Heart right ventricle (tissue), 16 donors: ENCODE measurements around the gene RBP3. TPM values are rescaled to one million over a fixed set of nuclear protein-coding genes. Genes with fewer than 3 reads are reported as not detected.

Experiments
- ATAC-seq, 8 donors: fragments of 200-7000 bp; cut with Tn5 transposase; one replicate each; pipeline ENCODE4 v1.9.1; 2020; ENCODE audit warnings: mild to moderate bottlenecking in 8 of 8, moderate library complexity in 8 of 8, moderate number of reproducible peaks in 1 of 8
- DNase-seq, 2 donors: peaks; one replicate each; pipeline ENCODE4 v3.0.0-alpha.2; 2020
- H3K27ac ChIP-seq, 10 donors: fragments of 200-600 bp; sonication (generic) in 2 of 10; one replicate each; pipeline versions ENCODE4 v1.5.0 to v1.8.0; 2020 to 2022; ENCODE audit warnings: mild to moderate bottlenecking in 3 of 10
- H3K27me3 ChIP-seq, 7 donors: fragments of 200-600 bp; one replicate each; pipeline ENCODE4 v1.8.0; 2021 to 2022; ENCODE audit warnings: mild to moderate bottlenecking in 2 of 7
- H3K36me3 ChIP-seq, 9 donors: fragments of 200-600 bp; sonication (generic) in 1 of 9; one replicate each; pipeline versions ENCODE4 v1.5.0 to v1.8.0; 2020 to 2022; ENCODE audit warnings: mild to moderate bottlenecking in 2 of 9
- H3K4me1 ChIP-seq, 9 donors: fragments of 200-600 bp; sonication (generic) in 1 of 9; one replicate each; pipeline versions ENCODE4 v1.5.0 to v1.8.0; 2020 to 2022; ENCODE audit warnings: mild to moderate bottlenecking in 4 of 9
- H3K4me3 ChIP-seq, 10 donors: fragments of 200-600 bp; sonication (generic) in 2 of 10; one replicate each; pipeline versions ENCODE4 v1.5.0 to v1.8.0; 2020 to 2022; ENCODE audit warnings: mild to moderate bottlenecking in 7 of 10, moderate library complexity in 2 of 10
- H3K9me3 ChIP-seq, 11 donors: fragments of 200-600 bp in 10 of 11; sonication (generic) in 2 of 11; one replicate each; pipeline versions ENCODE4 v1.5.0 to v1.8.0; 2013 to 2022; ENCODE audit warnings: mild to moderate bottlenecking in 2 of 11, control low read depth in 1 of 11, moderate library complexity in 1 of 11
- CTCF ChIP-seq, 9 donors: fragments of 200-600 bp; sonication (generic) in 2 of 9; IDR thresholded peaks; one replicate each; pipeline versions ENCODE4 v1.5.0 to v1.8.0; 2021 to 2022; ENCODE audit warnings: antibody characterized with exemption in 9 of 9, mild to moderate bottlenecking in 5 of 9, moderate library complexity in 1 of 9
- WGBS, 2 donors: extraction: QIAGEN DNeasy Blood & Tissue Kit; methylation state at CpG; one replicate each; pipeline ENCODE4 v1.1.7; 2013; ENCODE audit warnings: inconsistent platforms in 1 of 2; 5-methylcytosine and 5-hydroxymethylcytosine counted together
- intact Hi-C, 10 donors: fragments of 100-400 bp; cut with DNase I; formaldehyde crosslinking; loops; one replicate each; pipeline versions ENCODE4 v1.11.1 to v1.14.2; 2022
- polyA plus RNA-seq, 2 donors: library from polyadenylated mRNA; stranded (reverse); fragments of 200-250 nt; gene quantifications; one replicate each; pipeline ENCODE4 v1.2.3, GENCODE V29; 2013
- total RNA-seq, 10 donors: library from RNA; stranded (reverse); fragmentation: NEBNext Ultra II Directional in 3 of 10; extraction: Animal tissue kit (Norgen Biotek cat#: 25700) in 3 of 10; gene quantifications; one replicate each; pipeline versions ENCODE4 v1.2.1 to v1.2.4, GENCODE V29; 2021 to 2023
- donor health status: Arrhythmogenic right ventricular cardiomyopathy.
- donor health status: ischemic (EF 13 %, LVEDD 7.1; RV severe dilation, severe dysfunction).
- donor health status: healthy with polysubstance abuse.
- donor health status: DM: no; HTN: yes; CAD: no.
- donor health status: DM: no; HTN: no; CAD: no.
- donor health status: ischemic (EF 25% LVEDD 6.9; RV normal size, moderate dysfunction).
- donor health status: ischemic (EF 25% LVEDD 5.7; RV mildly dilated, moderate dysfunction).
- donor health status: healthy.
- donor health status: DM: yes; HTN: yes; CAD: no.
- donor health status: Ischemic cardiomyopathy.
- donor health status: ischemic (EF 35%, LVEDD 5.7; RV mildly dilated, moderate dysfunction).
- donor health status: nonischemic (EF 11% LVEDD 7.7; RV severe dilation, severe dysfunction).
- donor health status: DM: yes; HTN: yes; CAD: no.
- donor health status: PGD.
- donor health status: ischemic (EF 29% LVEDD 5.4; RV normal size, mild dysfunction).
- donor health status: nonischemic (EF 23%, LVEDD 6.1; RV moderate dilation, normal function).

RBP3 gene
- total and polyA plus RNA-seq, 12 donors = not detected

GRCh38 chr10:47405857-47406547 lies 57.8 kb downstream of the RBP3 start:
- DNase-seq (no peak), ATAC-seq (no peak)
- Histone ChIP-seq H3K36me3 (no peaks in the 10 kb centered on the region), H3K4me1 (peaks cover 8 to 29% (median 15%) of the 10 kb centered on the region in 9 donors), H3K27ac (no peak overlapping the region), H3K9me3 (no peaks in the 10 kb centered on the region), H3K27me3 (no peaks in the 10 kb centered on the region), H3K4me3 (no peak overlapping the region)
- intact Hi-C loops = no loop called here
- 86 to 88% methylated on average over 11 of the region's 11 CpGs for WGBS, 2 donors
- TF ChIP-seq CTCF (IDR thresholded peaks at IDR 0.05) = no peak

GRCh38 chr10:47406548-47406869 lies 58.3 kb downstream of the RBP3 start:
- no peaks in the 10 kb centered on the region for H3K36me3 ChIP-seq
- no peaks in the 10 kb centered on the region for H3K27me3 ChIP-seq
- H3K4me3 ChIP-seq = no peak overlapping the region
- ATAC-seq = no peak
- H3K4me1 ChIP-seq = peaks cover 8 to 29% (median 15%) of the 10 kb centered on the region in 9 donors
- no peak for TF ChIP-seq CTCF (IDR thresholded peaks at IDR 0.05)
- no peaks in the 10 kb centered on the region for H3K9me3 ChIP-seq
- DNase-seq = no peak
- intact Hi-C loops = no loop called here
- no peak overlapping the region for H3K27ac ChIP-seq
- WGBS, 2 donors = 93 to 95% methylated on average over 4 of the region's 4 CpGs

GRCh38 chr10:47406870-47407691 lies 58.9 kb downstream of the RBP3 start:
- intact Hi-C loops = no loop called here
- ATAC-seq (no peak), DNase-seq (no peak)
- 80 to 81% methylated on average over 9 of the region's 9 CpGs for WGBS, 2 donors
- Histone ChIP-seq H3K4me3 (no peak overlapping the region), H3K9me3 (no peaks in the 10 kb centered on the region), H3K27ac (no peak overlapping the region), H3K27me3 (no peaks in the 10 kb centered on the region), H3K36me3 (no peaks in the 10 kb centered on the region), H3K4me1 (peaks cover 8 to 26% (median 13%) of the 10 kb centered on the region in 9 donors)
- no peak for TF ChIP-seq CTCF (IDR thresholded peaks at IDR 0.05)

Other genes starting within 250 kb of the RBP3 start
- 1 to 10 TPM in 2 of 10 donors, under 1 TPM in 8; 0.10 to 1.6 (median 0.36) TPM for gene GDF10, start 48.2 kb upstream of the RBP3 start, total RNA-seq
- under 1 TPM; 0.37 to 0.52 TPM for gene GDF10, start 48.2 kb upstream of the RBP3 start, polyA plus RNA-seq
- not detected for gene GDF2, start 25.9 kb upstream of the RBP3 start, total RNA-seq
- gene GDF2, start 25.9 kb upstream of the RBP3 start, polyA plus RNA-seq = not detected
- under 1 TPM in 4 of 10 donors, not detected in 6; 0.05 to 0.14 (median 0.11) TPM for gene ZNF488, start 35.9 kb downstream of the RBP3 start, total RNA-seq
- gene ZNF488, start 35.9 kb downstream of the RBP3 start, polyA plus RNA-seq = under 1 TPM in 1 of 2 donors, not detected in 1; 0.06 TPM
- 1 to 10 TPM in 1 of 10 donors, under 1 TPM in 2, not detected in 7; 0.37 to 1.2 (median 0.44) TPM for gene ANXA8, start 135.8 kb downstream of the RBP3 start, total RNA-seq
- gene ANXA8, start 135.8 kb downstream of the RBP3 start, polyA plus RNA-seq = under 1 TPM in 1 of 2 donors, not detected in 1; 0.09 TPM
- not detected for gene FAM25G, start 143.3 kb downstream of the RBP3 start, total RNA-seq
- gene FAM25G, start 143.3 kb downstream of the RBP3 start, polyA plus RNA-seq = not detected
- 1 to 10 TPM; 1.4 to 4.1 (median 2.4) TPM for gene AGAP9, start 175.3 kb downstream of the RBP3 start, total RNA-seq
- 10 to 100 TPM in 1 of 2 donors, 1 to 10 TPM in 1; 2.4 to 24.7 TPM for gene AGAP9, start 175.3 kb downstream of the RBP3 start, polyA plus RNA-seq